Stimulated activated CD4-positive, alpha-beta T cell treated with anti-CD3 and anti-CD28 coated beads, Interleukin-2, amount 100 ng/mL, for 24 hours (primary cell): Measurements from ENCODE around the gene AMTN.
"Not testable (repeated sequence)": the region's sequence is repeated elsewhere in the genome, so short reads cannot be mapped to it uniquely, and the experiment has no call there.

Experiments used
- DNase-seq, 2 donors: peaks; one replicate each; pipeline ENCODE4 v3.0.0-alpha.2; 2020

Gene AMTN

DNA sequence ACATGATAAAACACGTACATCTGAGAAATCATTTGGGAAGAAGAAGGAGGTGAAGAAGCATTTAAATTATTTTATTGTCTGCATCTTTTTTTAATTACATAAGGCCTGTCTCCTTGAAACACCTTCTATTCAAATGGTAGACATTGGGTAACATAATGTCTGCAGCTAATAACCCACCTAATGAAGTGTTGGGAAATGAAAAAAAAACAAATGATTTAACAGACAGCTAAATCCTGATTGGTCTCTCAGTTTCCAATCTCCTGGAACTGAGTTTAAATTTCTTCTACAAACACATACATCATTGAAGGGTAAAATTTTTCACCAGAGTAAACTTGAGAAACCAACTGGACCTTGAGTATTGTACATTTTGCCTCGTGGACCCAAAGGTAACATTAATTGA, at the start of gene AMTN:
AMTN (plus strand) TSS at position 301 of the 400 bp plus-strand sequence. CDS start 209 bp downstream, outside the sequence.
- no peak for DNase-seq

DNA sequence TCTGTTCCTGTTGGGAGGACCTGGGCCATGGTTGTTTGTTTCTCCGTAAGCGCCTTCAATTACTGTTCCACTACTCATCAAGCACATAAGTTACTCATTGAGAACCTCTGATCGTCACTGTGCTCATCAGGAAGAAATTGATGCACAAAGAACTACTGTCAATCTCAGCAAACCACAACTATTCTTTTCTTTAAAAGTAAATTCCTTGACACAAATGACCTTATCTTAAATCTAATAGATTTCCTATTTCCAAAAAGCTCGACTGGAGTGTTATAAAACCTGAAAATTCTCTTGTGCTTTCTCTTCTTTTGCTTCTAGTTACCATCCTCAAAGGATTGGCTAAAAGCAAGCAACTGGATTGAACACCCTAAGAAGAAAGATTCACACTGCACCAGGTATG, 46.5 kb upstream of the AMTN start, which contains the start of gene MUC7:
MUC7 (plus strand) TSS at position 301 of the 400 bp plus-strand sequence. CDS start 1,825 bp downstream, outside the sequence.
- no peak for DNase-seq

DNA sequence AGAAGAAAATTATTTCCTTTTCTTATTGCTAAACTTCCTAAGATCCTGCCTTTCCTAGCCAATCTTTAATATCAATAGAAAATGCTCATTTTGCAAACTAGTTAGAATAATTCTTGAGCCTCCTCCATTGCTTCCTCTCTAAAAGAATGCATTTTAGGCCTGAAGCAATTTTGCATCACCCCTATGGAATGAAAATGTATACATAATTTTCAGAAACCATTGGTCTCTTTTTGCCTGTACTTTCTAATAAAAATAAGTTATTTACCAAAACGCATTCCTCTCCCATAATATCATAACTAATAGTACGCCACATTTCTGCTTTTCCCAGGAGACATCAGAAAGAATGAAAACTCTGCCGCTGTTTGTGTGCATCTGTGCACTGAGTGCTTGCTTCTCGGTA, 44.7 kb upstream of the AMTN start:
- no peak for DNase-seq

DNA sequence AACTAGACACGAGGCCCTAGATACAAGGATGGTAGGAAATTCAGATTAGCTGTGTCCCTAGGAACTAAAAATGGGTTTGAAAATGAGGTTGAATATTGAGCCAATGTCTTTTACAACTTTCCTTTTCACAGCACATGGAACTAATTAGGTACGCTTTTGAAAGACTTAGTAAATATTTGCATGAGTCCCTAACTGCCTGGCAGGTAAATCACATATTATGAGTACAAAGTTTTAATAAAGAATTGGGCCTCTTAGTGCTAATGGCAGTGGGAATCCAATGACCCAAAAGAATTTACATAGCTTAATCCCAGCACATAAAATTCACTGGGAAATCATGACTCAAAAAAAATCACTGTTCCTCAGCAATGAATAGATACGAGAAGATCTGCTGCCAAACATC, 29.6 kb upstream of the AMTN start:
- no peak for DNase-seq

GRCh38 chr4:70496231-70496630, 22.1 kb upstream of the AMTN start:
- DNase-seq = no peak

- DNase-seq = not testable (repeated sequence)
Observed at GRCh38 chr4:70501838-70502237, 16.5 kb upstream of the AMTN start.

- no peak for DNase-seq
Observed at GRCh38 chr4:70504733-70505132, 13.6 kb upstream of the AMTN start.

DNA sequence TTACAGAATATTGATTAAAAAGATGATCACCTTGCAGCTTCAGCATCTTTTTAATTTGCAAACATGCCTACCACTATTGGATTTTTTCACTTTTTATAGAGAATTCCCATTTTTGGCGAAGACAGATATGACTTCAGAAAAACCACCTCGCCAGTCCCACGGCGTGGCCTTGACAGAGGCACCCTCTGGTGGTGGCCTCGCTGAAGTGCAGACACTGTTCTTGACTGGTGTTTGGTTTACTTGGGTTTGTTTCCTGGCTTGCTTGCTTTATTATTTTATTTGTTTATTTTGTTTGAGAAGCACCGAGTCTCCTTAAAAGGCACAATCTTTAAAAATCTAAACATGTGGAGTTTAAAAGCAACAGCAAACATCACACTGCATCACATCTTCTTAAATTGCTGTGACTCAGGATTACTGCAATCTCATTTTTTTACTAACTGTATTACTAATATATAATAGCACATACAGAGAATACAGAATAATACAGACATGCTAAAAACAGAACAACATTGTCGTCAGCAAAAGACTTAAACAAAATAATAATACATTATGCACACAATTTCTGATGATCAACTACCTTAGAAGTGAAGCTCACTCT, 13.1 kb upstream of the AMTN start:
- DNase-seq = peak; percentile 60 to 69

DNA sequence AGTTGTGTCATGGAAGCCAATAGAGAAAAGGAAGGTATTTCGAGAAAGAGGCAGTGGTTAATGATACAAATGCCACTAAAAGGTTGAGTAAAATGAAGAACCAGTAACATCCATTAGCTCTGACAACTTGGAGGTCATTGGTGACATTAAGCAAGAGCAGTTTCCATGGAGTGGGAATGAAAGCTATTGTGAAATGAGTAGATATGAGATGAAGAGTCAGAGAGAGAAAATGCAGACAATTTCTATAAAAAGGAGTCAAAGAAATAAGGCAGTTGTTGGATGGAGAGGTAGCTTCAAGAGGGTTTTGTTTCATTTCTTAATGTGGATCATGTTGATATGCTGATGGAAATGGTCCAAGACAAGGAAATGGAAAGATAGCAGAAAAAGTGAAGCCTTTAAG, 9.6 kb upstream of the AMTN start:
- DNase-seq = no peak

DNA sequence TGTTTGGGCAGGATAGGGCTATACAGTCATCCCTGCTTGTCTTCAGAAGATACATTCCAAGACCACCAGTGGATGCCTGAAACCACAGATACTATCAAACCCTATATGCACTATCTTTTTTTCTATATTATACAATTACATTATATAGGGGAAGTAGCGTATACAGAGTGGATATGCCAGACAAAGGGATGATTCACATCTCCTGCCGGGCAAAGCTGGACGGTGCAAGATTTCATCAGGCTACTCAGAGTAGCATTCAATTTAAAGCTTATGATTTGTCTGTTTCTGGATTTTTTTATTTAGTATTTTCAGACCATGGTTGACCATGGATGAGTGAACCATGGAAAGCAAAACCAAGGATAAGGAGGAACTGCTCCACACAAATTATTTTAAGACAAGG, 7.0 kb upstream of the AMTN start:
- DNase-seq = no peak

DNA sequence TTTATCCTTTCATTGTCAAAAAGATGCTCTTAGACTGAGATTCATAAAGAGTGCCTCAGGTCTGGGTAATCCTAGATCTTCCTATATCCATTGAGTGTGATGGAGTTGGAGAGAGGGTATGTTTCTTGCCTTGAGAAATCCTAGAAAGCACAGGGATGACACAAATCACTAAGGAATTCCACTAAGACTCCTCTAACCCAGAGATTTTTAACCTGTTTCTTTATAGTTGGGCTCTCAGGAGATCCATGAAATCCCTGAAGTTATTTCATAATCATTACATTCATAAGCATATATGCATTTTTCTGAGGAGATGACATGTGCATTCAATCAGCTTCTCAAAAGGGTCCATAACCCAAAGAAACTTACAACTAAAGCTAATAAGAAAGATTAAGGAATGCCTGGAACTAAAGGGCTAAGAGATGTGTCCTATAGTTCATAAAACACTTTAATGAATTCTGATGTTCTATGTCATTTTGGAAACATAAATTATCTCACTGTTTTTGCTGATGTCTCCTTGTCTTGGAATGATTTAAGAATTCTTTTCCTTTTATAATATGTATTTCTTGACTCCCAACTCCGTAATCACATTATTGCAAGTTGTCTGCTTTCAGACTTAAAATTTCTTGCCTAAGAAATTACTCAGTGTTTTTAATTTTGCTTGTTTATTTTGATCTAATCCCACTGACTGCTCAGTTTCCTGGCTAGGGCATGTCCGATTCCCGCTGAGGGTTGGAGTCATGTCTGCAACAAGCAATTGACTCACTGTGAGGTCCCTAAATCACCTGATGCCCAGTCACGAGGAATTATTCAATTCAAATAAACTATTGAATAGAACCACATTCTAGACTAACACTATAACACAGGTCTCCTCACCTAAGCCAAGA, 2.8 kb upstream of the AMTN start:
- no peak for DNase-seq

- no peak for DNase-seq
Observed at GRCh38 chr4:70518716-70519115, 347 bp downstream of the AMTN start.

- DNase-seq = no peak
Observed at GRCh38 chr4:70522626-70523025, 4.3 kb downstream of the AMTN start.

DNA sequence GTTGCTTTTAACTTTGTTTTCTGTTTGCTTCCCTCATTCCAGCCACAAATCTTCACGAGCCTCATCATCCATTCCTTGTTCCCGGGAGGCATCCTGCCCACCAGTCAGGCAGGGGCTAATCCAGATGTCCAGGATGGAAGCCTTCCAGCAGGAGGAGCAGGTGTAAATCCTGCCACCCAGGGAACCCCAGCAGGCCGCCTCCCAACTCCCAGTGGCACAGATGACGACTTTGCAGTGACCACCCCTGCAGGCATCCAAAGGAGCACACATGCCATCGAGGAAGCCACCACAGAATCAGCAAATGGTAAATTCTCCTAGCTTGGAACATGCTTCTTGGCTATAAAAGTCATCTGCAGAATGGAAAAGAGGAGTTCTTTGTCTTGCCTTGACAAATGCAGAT, 12.6 kb downstream of the AMTN start:
- no peak for DNase-seq

DNA sequence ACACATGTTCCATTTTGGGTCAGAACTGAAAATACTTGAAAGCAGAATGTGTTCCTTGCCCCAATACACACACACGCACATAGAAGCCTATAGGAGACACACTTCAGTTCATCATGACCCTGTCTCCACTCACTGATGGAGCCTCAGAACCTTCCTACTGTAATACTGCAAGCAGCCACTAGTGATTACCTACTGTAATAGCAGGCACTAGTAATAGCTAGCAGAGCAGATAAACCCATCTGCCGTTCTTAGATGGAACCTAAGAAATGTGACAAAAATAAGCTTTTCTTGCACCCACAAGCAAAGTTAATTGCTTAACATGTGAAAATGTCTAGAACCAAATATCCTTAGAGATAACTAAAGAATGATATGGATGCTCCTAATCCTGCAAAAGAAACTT, 13.6 kb downstream of the AMTN start:
- no peak for DNase-seq

GRCh38 chr4:70533211-70533610, 14.8 kb downstream of the AMTN start:
- DNase-seq = no peak

DNA sequence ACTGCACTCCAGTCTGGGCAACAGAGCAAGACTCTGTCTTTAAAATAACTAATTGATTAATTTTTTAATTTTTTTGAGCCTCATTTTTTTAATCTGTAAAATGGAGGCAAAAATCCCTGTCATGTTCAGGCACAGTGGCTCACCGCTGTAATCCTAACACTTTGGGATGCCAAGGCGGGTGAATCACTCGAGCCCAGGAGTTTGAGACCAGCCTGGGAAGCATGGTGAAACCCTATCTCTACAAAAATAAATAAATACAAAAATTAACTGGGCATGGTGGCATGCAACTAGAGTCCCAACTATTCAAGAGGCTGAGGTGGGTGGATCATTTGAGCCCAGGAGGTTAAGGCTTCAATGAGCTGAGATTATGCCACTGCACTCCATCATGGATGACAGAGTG, 15.4 kb downstream of the AMTN start:
- no peak for DNase-seq

DNA sequence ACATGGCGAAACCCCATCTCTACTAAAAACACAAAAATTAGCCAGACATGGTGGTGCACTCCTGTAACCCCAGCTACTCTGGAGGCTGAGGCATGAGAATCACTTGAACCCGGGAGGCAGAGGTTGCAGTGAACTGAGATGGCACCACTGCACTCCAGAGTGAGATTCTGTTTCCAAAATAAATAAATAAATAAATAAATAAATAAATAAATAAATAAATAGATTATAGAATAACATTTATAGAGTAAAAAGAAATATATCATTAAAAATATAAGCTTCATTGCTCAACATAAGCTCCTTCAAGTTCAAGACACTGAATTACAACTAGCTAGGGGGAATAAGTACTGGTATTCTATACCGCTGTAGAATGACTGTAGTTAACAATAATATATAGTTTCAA, 16.5 kb downstream of the AMTN start:
- DNase-seq = not testable (repeated sequence)

GRCh38 chr4:70538869-70539268, 20.5 kb downstream of the AMTN start:
- DNase-seq = no peak

DNA sequence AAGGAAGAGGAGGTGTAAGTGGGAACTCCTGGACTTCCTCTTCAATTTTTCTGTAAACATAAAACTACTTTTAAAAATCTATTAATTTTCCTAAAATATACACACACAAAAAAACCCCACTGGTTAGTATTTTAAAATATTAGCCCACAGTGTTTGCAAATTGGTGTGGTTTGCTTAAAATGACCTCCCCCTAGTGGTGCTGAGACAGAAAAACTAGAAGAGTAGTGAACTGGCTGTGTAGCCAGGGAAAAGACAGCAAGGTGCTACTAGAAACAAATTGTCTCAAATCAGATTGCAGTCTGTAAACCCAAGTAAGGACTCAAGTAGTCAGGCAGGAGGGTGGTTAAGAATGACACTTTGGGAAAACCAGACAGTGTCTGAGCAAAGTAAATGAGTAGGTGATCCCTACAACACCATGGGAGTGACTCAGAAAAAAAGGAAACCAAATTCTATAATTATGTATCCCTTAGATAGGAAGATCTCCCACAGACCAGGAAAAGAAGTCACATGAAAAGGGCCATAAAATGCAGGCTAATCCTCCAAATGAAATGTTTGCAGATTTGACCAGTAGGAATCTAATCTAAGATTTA, 26.0 kb downstream of the AMTN start:
- DNase-seq = no peak

GRCh38 chr4:70556856-70557255, 38.5 kb downstream of the AMTN start:
- DNase-seq = no peak

GRCh38 chr4:70559211-70559830, 41.0 kb downstream of the AMTN start:
- DNase-seq = peak; percentile 28 to 40

- DNase-seq = no peak
Observed at GRCh38 chr4:70559924-70560323, 41.6 kb downstream of the AMTN start.

- DNase-seq = no peak
Observed at GRCh38 chr4:70564033-70564432, 45.7 kb downstream of the AMTN start.
